ENCODE measurements around the gene SLC15A1.

DNA sequence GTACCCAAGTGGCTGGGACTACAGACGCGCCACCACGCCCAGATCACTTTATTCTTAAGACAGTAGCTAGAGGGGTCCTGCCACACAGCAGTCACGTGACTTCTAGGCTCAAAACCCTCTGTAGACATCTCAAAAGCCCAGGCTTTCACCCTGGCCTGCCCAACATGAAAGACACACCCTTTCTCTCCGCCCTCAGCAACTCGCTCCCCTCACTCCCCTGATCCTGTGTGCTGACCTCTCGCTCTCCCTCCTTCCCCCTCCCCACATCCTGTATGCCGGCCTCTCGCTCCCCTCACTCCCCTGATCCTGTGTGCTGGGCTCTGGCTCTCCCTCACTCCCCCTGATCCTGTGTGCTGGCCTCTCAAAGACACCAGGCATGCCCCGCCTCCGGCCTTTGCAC lies 77.4 kb downstream of the SLC15A1 start:
- TF ChIP-seq, protein P1, sequence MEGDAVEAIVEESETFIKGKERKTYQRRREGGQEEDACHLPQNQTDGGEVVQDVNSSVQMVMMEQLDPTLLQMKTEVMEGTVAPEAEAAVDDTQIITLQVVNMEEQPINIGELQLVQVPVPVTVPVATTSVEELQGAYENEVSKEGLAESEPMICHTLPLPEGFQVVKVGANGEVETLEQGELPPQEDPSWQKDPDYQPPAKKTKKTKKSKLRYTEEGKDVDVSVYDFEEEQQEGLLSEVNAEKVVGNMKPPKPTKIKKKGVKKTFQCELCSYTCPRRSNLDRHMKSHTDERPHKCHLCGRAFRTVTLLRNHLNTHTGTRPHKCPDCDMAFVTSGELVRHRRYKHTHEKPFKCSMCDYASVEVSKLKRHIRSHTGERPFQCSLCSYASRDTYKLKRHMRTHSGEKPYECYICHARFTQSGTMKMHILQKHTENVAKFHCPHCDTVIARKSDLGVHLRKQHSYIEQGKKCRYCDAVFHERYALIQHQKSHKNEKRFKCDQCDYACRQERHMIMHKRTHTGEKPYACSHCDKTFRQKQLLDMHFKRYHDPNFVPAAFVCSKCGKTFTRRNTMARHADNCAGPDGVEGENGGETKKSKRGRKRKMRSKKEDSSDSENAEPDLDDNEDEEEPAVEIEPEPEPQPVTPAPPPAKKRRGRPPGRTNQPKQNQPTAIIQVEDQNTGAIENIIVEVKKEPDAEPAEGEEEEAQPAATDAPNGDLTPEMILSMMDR (IDR thresholded peaks at IDR 0.05) = no peak
- TF ChIP-seq POLR2A (IDR thresholded peaks at IDR 0.05) = no peak

Data from heart left ventricle (tissue), 13 donors.